SK-N-SH (cell line): ENCODE data around the gene TRAK1.

Source experiments
- CTCF ChIP-seq: fragments of 200-600 bp; sonication (generic); IDR thresholded peaks from 2 replicates; pipeline ENCODE4 v1.6.1; 2017; ENCODE audit warnings: antibody characterized with exemption, mild to moderate bottlenecking, moderate library complexity
- POLR2AphosphoS5 ChIP-seq: IDR thresholded peaks from 2 replicates; pipeline ENCODE4 v1.6.1; 2012; ENCODE audit warnings: low read depth, low read length
- REST ChIP-seq: IDR thresholded peaks from 2 replicates; pipeline ENCODE4 v1.6.1; 2012; ENCODE audit warnings: mild to moderate bottlenecking, low read depth, low read length, moderate library complexity
- SMC3 ChIP-seq: IDR thresholded peaks from 2 replicates; pipeline ENCODE4 v1.6.1; 2012; ENCODE audit warnings: low read depth, low read length, improper control_type of control experiment
- TAF1 ChIP-seq: IDR thresholded peaks from 2 replicates; pipeline ENCODE4 v1.6.1; 2012; ENCODE audit warnings: low read depth, mild to moderate bottlenecking, low read length, moderate library complexity, borderline replicate concordance

- TF ChIP-seq CTCF (no peak), REST (no peak), POLR2AphosphoS5 (no peak), SMC3 (no peak), TAF1 (no peak)
Observed at GRCh38 chr3:42152193-42152592, 61.0 kb downstream of the TRAK1 start.
